ENCODE data around the gene FGFR4.
A peak's percentile ranks its signal among the peaks of the same experiment; 100 is the strongest.

FGFR4 gene

DNA sequence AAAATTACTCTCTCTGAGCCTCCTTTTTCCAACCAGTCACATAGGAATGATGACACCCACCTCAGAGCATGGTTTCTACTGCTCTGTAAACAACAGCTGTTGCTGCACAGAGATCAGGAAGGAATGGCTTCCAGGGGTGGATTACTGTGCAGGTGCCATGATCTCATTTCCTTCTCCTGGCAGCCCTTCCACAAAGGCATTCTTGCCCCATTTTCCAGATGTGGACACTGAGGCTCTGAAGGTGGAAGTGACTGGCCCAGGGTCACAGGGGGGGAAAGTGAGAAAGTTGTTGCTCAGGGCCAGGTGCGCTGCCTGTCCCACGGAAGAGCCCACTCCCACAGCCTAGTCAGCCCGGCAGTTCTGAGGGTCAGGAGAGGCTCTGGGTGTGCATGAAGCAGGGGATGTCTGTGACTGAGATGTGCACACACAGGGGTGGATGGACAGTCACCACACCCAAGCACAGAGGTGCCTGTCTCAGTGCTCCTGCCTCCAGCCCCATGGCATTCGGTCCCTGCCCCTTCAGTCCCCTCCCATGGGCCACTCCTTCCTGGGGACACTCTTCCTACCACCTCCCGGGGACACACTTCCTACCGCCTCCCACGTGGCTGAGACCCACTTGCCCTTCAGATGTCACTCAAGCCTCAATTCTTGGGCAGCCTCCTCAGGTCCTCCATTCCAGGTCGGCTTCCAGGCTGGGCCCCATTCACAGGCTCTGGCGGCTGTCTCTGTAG lies 17.0 kb downstream of the FGFR4 start:
- DNase-seq (ENCODE audit: low read depth in 3 of 3) = no peak

DNA sequence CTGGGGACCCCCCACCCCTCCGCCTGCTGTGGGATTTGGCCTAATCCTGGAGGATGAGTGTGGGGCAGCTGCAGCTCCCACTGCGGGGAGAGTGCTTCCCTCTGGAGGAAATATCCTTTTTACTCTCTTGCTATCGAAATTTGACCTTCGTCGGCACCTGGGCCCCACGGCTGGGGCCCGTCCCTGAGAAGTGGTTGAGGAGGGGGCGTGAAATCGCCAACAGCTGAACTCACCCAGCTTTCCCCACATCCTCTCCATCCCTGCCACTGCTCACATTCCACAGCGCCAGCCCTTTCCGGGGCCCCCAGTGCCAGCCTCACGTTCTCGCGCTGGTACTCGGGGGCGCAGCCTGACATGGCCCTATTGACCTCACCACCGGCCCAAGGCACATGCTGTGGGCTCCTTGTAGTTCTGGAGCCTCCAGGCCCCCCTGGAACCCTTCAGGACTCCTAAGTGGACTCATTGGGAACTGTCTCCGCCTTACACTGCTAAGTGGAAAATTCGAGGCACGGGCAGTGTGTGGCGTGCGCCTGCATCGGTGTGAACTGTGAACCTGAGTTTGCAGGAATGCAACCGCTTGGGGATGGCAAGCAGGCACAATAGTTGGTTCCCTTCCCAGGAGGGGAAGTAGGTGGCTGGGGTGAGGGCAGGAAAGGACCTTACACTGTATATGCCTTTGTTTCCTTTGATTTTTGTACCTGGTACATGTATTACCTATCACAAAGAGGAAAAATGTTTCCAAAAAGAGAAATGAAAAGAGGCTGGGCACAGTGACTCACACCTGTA lies 19.2 kb downstream of the FGFR4 start:
- no peak for DNase-seq (ENCODE audit: low read depth in 3 of 3)

DNA sequence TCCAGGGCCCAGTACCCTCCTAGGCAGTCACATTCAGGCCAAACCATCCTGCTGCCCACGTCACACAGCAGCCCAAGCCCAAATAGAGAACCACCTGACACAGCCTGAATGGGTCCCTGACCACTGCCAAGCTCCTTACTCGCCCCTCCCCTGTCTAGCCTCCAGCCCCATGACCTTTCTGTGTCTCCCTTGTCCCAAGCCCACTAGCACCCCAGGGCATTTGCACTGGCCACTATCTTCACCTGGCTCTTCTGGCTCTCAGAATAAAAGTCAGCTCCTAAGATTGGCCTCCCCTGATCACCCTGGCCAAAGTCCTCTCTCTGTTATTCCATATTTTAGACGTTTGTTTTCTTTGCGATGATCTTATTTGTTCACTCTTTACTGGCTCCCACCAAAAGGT lies 20.4 kb downstream of the FGFR4 start:
- DNase-seq (ENCODE audit: low read depth in 3 of 3) = no peak

DNA sequence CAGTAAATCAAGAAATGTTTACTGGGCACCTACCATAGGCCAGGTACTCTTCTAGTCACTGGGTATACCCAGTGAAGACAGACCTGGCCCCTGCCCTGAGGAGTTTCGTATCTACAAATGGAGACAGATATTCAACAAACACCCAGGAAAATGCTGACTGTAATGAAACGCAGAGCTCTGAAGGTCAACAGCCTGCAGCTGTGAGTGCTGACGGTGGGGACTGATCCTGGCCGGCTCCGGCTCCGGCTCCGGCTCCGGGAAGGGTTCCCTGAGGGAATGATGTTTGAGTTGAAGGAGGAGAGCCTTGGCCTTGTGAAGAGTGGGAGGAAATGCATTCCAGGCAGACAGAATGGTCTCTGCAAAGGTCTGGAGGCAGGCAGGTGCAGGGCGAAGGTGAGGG lies 23.1 kb downstream of the FGFR4 start:
- no peak for DNase-seq (ENCODE audit: low read depth in 3 of 3)

DNA sequence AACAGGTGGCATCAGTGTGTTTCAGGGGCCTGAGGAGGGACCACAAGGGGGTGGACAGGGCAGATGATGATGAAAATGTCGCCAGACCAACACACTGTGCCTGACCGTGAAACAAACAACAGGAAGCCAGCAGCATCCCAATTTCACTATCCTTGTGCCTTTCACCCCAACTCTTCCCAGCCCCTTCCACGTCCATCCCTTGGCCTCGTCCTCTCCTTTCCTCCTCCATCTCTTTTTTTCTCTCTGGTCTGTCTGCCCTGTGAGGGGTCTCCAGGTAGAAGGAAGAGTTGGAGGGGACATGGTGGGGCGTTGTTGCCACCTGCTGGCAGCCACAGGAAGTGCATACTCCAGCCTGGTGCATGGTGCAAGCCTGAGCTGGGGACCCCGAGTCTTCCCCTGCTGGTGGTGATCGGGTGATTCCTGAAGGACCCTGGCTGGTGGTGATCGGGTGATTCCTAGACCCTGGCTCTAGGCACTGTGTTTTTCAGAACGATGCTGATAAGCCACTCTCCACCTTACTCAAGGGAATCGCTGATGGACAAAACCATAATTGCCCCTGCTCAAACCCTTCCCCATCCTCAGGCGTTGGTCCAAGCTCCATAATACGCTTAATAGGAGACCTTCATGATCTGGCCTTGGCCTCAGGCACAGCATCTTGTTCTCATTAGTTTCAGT lies 25.1 kb downstream of the FGFR4 start:
- peak in 2 of 3 experiments; percentile 29 to 61 for DNase-seq (ENCODE audit: low read depth in 3 of 3)

DNA sequence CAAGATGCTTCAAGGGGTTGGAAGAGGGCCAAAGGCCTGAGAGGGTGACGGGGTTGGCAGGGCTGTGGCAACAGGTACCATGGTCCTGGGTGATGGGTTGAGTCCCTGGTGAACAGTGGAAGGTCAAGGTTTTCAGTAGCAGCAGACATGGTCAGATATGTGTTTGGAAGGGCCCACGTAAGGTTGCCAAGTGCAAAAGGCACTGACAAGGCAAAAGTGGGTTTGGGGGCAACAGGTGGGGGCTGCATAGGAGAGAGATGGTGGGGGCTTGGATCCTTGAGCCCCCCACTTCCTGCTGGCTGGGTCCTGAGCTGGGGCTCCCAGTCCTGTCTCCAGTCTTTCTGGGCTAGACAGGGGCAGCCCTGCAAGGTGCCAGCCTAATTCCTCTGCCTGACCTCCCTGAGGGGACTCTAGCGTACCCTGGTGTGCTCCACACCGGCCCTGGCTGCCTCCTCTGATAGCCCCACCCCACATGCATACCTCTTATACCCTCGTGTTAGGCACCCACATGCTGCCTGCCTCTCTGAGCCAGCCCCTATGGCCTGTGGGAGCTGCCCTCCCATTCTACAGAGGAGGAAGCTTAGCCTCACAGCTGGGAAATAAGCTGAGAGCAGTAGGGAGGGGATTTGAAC lies 26.0 kb downstream of the FGFR4 start:
- no peak for DNase-seq (ENCODE audit: low read depth in 3 of 3)

DNA sequence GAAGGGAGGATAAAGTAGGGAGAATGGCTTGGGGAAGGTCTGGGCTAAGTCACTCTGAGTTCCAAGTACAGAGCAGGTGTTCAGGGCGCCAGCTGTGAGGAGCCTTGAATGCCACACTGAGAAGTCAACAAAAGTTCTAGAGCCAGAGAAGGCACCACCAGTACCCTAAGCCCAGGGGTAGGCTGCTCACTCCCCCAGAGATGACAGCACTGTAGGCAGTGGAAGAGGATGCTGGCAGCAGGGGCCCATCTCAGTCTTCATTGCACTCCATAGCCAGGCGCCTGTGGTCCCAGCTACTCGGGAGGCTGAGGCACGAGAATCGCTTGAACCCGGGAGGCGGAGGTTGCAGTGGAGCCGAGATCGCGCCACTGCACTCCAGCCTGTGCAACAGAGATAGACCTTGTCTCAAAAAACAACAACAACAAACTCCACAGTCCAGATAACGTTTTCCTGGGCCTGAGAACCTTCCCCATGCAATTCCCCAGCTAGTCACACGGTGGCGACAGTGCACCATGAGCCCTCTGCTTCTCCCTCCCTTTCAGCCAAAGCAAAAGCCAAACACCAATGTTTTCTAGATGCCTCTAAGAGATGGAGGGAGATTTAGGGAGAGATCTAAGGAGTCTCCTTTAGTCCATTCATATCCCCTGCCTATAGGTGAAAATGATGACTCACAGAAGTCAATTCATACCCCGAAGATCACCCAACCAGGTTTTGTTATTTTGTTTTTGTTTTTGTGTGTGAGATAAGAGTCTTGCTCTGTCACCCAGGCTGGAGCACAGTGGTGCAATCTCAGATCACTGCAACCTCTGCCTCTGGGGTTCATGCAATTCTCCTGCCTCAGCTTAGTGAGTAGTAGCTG lies 27.1 kb downstream of the FGFR4 start:
- DNase-seq (ENCODE audit: low read depth in 3 of 3) = peak; percentile 53 to 74 (median 57)

DNA sequence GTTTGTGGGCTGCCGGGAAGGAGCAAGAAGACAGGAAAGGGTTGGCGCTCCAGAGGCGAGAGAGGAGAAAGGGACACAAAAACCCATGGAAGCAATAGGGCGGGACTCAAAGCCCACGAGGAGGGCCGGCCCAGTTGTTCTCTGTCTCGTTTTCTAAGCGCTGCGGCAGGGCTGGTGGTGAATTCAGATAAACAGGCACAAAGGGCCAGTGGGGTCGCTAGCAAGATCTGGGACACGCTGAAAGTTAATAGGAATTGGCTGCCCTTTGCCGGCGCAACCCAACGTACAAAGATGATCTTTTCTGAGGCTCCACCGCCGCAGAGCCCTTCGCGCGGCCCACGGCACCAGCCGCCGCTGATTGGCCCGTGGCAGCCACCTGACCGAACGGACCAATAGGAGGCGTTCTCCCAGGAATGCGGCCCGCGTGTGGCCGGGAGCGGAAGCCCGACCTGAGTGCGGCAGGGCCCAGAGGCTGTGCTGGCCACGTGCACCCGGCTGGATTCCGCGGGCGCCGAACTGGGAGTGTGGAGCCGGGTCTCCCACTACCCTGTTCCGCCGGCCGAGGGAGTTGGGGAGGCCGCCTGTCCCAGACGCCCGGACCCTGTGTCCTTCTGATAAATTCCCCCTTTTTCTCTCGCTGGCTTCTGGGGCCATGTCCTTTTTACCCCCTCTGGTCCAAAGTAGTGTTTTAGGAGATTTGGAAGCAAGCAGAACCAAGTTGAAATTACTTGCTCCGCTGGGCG lies 30.1 kb downstream of the FGFR4 start:
- peak; percentile 70 to 88 (median 72) for DNase-seq (ENCODE audit: low read depth in 3 of 3)

DNA sequence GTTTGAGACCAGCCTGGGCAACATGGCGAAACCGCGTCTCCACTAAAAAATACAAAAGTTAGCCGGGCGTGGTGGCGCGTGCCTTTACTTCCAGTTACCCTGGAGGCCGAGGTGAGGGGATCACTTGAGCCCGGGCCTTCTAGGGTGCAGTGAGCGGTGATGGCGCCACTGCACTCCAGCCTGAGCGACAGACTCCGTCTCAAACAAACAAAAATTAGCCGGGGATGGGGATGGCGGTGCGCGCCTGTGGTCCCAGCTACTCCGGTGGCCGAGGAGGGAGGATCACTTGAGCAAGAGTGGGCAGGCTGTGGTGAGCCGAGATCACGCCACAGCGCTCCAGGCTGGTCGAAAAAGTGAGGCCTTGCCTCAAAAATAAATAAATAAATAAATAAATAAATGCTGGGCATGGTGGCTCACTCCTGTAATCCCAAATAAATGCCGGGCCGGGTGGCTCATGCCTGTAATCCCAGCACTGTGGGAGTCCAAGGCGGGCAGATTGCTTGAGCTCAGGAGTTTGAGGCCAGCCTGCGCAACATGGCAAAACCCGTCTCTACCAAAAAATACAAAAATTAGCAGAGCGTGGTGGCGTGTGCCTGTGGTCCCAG lies 30.8 kb downstream of the FGFR4 start:
- DNase-seq (ENCODE audit: low read depth in 3 of 3) = no peak

DNA sequence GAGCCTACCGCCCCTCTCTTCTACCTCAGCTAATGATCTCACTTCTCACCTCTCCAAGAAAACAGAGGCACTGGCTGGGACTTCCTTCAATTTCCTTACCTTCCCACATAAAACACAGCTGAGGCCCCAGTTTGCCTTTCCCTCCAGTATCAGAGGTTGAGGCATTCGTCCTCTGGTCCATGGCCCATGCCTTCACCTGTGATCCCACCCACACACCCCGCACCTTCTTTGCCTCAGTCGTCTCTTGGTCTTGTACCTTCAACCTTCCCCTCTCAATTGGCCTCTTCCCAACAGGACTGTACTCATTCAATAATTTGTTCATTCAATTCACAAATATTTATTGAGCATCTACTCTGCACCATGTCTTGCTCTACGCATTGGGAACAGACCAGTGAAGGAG lies 35.9 kb downstream of the FGFR4 start:
- DNase-seq (ENCODE audit: low read depth in 3 of 3) = no peak

DNA sequence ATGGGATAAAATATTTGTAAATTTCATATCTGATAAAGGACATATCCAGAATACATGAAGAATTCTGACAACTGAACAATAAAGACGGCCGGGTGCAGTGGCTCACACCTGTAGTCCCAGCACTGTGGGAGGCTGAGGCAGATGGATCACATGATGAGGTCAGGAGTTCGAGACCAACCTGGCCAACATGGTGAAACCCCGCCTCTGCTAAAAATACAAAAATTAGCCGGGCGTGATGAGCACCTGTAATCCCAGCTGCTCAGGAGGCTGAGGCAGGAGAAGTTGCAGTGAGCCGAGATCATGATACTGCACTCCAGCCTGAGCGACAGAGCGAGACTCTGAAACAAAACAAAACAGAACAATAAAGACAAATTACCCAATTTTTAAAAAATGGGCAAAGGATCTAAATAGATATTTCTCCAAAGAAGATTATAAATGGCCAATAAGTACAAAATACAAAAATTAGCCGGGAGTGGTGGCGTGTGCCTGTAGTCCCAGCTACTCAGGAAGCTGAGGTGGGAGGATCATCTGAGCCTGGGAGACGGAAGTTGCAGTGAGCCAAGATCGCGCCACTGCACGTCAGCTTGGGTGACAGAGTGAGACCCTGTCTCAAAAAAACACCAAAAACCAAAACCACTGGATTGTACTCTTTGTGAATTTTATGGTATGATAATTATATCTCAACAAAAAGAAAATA lies 37.2 kb downstream of the FGFR4 start:
- DNase-seq (ENCODE audit: low read depth in 3 of 3) = no peak

DNA sequence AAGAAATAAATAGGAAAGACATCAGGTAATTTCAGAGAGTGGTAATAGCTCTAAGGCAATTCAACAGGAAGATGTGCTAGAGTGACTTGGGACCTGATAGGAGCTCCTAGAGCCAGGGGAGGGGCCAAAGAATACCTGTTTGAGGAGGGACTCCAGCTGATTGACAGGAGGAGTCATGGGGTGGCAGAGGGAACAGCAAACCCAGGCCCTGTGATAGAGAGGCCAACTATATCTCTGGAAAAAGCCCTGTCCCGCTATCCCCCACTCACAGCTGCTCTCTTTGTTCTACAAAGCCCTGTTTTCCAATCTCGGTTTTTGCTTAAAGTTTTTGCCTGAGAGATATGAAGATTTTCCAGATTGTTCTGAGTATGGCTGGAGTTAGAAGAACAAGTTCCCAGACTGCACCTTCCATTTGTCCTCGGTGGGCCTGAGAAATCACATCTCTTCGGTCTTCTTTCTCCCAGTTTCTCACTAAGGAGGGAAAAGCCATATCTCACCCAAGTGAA lies 37.8 kb downstream of the FGFR4 start:
- DNase-seq (ENCODE audit: low read depth in 3 of 3) = no peak

DNA sequence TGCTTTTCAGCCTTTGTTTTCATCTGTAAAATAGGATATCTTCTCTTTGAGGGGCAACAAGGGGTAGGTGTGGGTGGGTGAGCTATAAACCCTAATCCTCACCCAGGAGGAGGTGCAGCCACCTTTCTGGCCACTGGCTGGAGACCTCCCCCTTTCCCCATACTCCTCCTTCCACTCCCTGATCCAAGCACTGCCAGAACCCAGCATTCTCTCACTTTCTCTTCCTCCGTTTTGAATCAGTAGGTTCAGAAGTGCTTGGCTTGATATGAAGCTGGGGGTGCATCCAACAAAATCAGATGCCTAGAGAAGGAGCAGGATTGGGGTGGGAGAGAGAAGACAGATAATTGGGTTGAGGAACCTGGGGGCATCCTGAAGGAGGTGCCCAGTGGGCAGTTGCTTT lies 40.1 kb downstream of the FGFR4 start:
- DNase-seq (ENCODE audit: low read depth in 3 of 3) = no peak

DNA sequence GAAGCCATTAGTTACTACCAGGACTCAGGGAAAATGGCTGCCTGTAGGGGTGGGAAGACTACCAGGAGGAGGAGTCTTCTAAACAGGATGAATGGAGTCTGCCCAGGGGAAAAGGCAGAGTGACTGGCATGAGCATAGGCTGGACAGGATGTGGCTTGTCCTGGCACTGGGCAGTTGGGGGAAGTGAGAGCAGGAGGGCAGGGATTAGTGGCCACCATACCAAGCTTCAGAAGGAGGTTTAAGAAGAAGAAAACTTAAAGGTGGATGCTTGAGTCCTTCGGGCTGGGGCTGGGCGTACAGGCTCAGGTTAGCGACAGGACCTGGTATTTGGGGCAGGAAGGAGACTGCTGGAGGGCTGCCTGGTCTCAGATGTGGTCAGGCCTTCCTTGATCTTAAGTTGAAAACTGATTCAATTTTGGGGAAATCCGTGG lies 41.9 kb downstream of the FGFR4 start:
- DNase-seq (ENCODE audit: low read depth in 3 of 3) = no peak

DNA sequence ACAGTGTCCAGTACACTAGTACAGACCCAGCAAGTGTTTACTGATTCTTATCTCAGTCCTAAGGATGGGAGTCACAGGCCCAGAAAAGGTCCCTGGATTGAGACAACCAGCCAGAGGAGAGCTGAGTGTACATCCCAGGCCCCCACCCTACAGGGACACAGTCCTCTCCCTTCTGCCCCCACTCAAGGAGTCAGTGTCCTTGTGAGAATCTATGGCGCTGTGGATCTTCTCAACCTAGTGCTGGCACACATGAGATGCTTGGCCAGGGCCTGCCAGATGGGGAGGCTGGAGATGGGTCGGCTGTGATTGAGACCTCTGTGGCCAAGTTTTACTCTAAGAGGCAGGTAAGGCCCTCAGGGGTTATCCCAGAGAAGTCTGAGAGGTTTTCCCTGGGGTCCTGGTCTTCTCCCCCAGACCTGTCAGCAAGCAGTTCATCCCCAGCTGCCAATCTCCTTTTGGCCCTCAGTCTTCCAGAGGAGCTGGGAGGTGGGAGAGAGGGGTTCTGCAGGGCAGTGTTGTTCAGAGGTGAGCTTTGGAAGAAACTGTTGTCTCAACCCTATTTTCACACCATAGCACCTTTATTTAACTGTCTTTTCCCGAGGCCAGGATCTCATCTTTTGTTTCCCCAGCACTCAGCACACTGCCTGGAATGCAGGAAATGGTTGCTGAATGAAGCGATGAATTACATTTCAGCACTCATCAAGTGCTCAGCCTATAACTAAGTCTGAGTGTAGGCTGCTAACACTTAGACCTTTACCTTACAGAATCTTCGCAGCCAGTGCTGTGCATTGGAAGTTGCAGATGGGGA lies 43.7 kb downstream of the FGFR4 start:
- DNase-seq (ENCODE audit: low read depth in 3 of 3) = no peak

DNA sequence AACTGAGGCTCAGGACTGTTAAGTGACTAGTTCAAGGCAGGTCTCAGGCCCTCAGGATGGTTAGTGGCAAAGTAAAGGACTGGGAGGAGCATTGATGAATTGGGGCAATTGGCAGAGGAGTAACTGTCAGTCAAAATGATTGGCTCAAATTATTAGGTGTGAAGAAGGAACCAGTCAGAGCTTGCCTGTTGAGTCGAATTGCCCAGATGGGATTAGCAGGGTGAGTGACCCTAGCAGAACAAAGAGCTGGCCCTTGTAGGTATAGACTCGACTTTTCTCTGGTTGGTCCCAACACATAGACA lies 44.3 kb downstream of the FGFR4 start:
- no peak for DNase-seq (ENCODE audit: low read depth in 3 of 3)

DNA sequence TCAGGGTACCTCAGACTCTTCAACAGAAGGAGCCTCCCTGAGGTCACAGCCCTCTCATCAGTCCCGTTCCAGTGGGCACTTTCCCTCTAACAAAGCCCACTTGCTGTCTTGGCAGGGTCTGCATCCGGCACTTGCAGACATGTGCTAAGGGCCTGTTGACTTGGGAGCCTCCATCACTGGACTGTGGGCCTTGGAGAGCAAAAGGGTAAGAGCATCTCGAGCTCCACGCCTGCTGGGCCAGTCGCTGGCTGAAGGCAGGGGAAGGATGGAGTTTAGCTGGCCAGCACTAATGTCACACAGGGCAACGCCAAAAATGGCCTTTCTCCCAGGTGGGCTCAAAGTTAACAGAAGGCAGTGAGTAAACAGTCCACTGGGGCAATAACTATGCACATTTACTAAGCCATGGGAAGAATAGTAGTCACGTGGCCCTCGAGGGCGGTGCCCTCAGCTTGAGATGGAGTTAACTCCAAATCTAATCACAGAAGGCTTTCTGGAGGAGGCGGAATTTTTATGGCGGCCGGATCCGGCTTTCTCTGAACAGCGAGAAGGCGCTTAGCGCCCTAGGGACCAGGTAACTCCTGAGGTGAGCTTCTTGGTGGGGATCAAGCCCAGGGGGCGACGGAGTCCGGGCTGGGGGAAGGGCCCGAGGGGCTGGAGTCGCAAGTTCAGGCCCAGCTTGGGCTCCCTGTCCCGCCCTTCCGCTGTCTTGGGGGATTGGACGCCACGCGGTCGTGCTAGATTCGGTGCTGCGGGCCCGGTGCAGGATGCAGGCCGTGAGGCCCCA lies 44.8 kb downstream of the FGFR4 start:
- DNase-seq (ENCODE audit: low read depth in 3 of 3) = no peak

Measured in stimulated activated CD4-positive, alpha-beta T cell treated with anti-CD3 and anti-CD28 coated beads, TNF-alpha, amount 100 ng/mL, for 24 hours (primary cell).